ENCODE data around the gene NUDCD2. TPM values are rescaled to one million over a fixed set of nuclear protein-coding genes. Genes with fewer than 3 reads are reported as not detected.
A peak's percentile ranks its signal among the peaks of the same experiment; 100 is the strongest.

The NUDCD2 gene, protein sequence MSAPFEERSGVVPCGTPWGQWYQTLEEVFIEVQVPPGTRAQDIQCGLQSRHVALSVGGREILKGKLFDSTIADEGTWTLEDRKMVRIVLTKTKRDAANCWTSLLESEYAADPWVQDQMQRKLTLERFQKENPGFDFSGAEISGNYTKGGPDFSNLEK
- total RNA-seq (2012; rRNA removed) = 4.4 and 5.8 TPM in 2 replicates

DNA sequence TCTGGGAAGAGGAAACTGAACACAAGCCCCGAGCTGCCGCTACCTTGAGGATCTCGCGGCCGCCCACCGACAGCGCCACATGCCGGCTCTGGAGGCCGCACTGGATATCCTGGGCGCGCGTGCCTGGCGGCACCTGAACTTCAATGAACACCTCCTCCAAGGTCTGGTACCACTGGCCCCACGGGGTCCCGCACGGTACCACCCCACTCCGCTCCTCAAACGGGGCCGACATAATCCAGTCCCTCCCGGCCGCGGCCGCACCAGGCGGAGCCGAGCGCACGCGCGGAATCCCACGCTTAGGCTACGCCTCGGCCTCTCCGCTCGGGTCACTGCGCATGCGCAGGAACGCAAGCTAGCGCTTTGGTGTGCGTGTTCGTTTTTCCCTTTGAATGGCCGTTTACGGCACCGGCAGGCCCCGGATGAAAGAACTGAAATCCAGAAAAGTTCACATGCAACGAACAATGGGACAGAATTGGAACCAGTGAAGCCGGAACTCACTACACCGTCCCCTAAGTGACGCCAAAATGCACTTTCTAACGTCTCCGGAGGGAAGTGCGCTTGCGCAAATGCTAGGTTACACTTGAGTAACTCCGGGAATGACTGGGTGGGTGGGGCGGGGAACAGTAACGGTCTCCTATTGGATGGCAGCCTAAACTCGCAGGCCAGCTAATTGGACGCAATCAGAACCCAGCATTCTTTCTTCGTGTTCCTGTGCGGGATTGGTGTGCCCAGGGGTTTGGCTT lies at the start of gene NUDCD2:
Gene NUDCD2 (minus strand): TSS at position 284 of the 743 bp plus-strand sequence. CDS start 52 bp downstream, at position 232.
- peak within 1 kb of the TSS; percentile 85 for H3K9ac ChIP-seq (ENCODE audit: low read depth, low read length)
- H3K4me2 ChIP-seq (ENCODE audit: low read length) = peak within 1 kb of the TSS; percentile 90
- H3K4me1 ChIP-seq (ENCODE audit: control insufficient read depth, insufficient read depth, low read length) = peaks cover 26% of the 10 kb centered on the region
- H3K4me3 ChIP-seq (ENCODE audit: low read length) = peak within 1 kb of the TSS; percentile 79
- H3K27me3 ChIP-seq (ENCODE audit: control insufficient read depth, insufficient read depth, low read length) = no peaks in the 10 kb centered on the region
- H3K36me3 ChIP-seq (ENCODE audit: insufficient read depth, low read length) = peaks cover 4% of the 10 kb centered on the region
- H3K9me3 ChIP-seq (replicated peaks; ENCODE audit: low read length) = no peaks in the 10 kb centered on the region

- H3K36me3 ChIP-seq (ENCODE audit: insufficient read depth, low read length) = peaks cover 26% of the 10 kb centered on the region
- no peaks in the 10 kb centered on the region for H3K27me3 ChIP-seq (ENCODE audit: control insufficient read depth, insufficient read depth, low read length)
- peaks cover 36% of the 10 kb centered on the region for H3K4me1 ChIP-seq (ENCODE audit: control insufficient read depth, insufficient read depth, low read length)
- peak overlapping the region; percentile 88 for H3K4me2 ChIP-seq (ENCODE audit: low read length)
- H3K9ac ChIP-seq (ENCODE audit: low read depth, low read length) = peak overlapping the region; percentile 43
- no peaks in the 10 kb centered on the region for H3K9me3 ChIP-seq (replicated peaks; ENCODE audit: low read length)
- H3K4me3 ChIP-seq (ENCODE audit: low read length) = peak overlapping the region; percentile 59
These were observed 49.5 kb upstream of the NUDCD2 start for GRCh38 chr5:163509291-163509951.

DNA sequence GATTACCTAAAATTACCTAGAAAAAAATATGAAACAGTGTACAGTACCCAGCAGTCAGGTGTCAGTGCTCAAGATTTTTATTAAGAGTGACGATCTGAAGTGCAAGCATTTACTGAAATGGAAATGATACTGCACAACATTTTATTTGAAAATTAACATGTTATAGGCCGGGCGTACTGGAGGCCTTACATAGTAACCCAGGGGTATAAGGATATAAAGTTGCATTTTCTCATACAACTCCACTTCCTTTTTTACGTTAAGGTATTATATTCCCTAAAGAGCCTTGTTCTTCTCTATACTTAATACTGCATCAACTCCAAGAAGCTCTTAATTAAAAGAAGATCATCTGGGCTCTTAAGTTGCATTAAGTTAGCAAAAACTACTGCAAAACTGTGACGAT lies 48.9 kb upstream of the NUDCD2 start:
- peak overlapping the region; percentile 59 for H3K4me3 ChIP-seq (ENCODE audit: low read length)
- H3K4me1 ChIP-seq (ENCODE audit: control insufficient read depth, insufficient read depth, low read length) = peaks cover 37% of the 10 kb centered on the region
- H3K9ac ChIP-seq (ENCODE audit: low read depth, low read length) = peak overlapping the region; percentile 43
- peaks cover 20% of the 10 kb centered on the region for H3K36me3 ChIP-seq (ENCODE audit: insufficient read depth, low read length)
- H3K4me2 ChIP-seq (ENCODE audit: low read length) = peak overlapping the region; percentile 88
- no peaks in the 10 kb centered on the region for H3K27me3 ChIP-seq (ENCODE audit: control insufficient read depth, insufficient read depth, low read length)
- no peaks in the 10 kb centered on the region for H3K9me3 ChIP-seq (replicated peaks; ENCODE audit: low read length)

DNA sequence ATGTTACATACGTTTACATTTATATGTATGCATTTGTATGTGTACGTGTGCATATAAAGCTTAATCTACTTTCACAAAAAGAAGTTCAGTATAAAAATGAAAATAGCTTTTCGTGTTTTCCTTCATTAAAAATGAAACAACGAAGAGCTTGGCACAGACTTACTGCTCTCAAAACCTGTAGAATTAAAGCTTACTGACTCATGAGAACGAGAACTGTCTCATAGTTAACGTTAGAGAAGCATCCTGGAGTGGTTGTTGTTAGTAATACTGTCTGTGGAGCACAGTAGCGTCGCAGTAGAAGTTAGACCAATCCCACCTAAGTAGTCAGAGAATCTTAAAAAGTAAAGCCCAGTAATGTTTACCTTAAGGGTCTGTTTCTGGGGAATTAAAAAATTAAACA lies 46.8 kb upstream of the NUDCD2 start:
- Histone ChIP-seq H3K36me3 (ENCODE audit: insufficient read depth, low read length) (no peaks in the 10 kb centered on the region), H3K9me3 (replicated peaks; ENCODE audit: low read length) (no peaks in the 10 kb centered on the region), H3K9ac (ENCODE audit: low read depth, low read length) (peak overlapping the region; percentile 92), H3K4me1 (ENCODE audit: control insufficient read depth, insufficient read depth, low read length) (peaks cover 41% of the 10 kb centered on the region), H3K4me2 (ENCODE audit: low read length) (peak overlapping the region; percentile 88), H3K4me3 (ENCODE audit: low read length) (peak overlapping the region; percentile 88), H3K27me3 (ENCODE audit: control insufficient read depth, insufficient read depth, low read length) (no peaks in the 10 kb centered on the region)

DNA sequence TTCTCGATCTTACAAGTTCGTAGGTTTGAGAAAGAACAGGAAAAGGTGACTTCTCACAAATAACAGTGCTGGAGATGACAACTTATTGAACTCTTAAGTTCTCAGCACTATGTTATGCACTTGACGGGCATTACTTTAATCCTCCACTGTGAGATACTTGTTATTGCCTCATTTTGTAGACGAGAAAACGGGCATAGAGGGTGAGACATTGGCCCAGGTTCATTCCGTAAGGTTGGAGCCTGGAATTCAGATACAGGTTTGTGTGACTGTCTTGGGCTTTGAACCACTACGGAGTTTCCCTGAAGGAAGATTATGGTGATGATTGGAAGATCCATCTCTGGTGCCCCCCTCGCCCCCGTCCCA lies 46.2 kb upstream of the NUDCD2 start:
- Histone ChIP-seq H3K4me2 (ENCODE audit: low read length) (peak overlapping the region; percentile 88), H3K4me3 (ENCODE audit: low read length) (peak overlapping the region; percentile 88), H3K4me1 (ENCODE audit: control insufficient read depth, insufficient read depth, low read length) (peaks cover 41% of the 10 kb centered on the region), H3K9me3 (replicated peaks; ENCODE audit: low read length) (no peaks in the 10 kb centered on the region), H3K36me3 (ENCODE audit: insufficient read depth, low read length) (no peaks in the 10 kb centered on the region), H3K27me3 (ENCODE audit: control insufficient read depth, insufficient read depth, low read length) (no peaks in the 10 kb centered on the region), H3K9ac (ENCODE audit: low read depth, low read length) (peak overlapping the region; percentile 92)

GRCh38 chr5:163505368-163506094 lies 45.6 kb upstream of the NUDCD2 start, which contains the start of gene MAT2B:
MAT2B (plus strand) TSS chr5:163505619; CDS start chr5:163505687, 68 bp downstream.
- H3K4me2 ChIP-seq (ENCODE audit: low read length) = peak within 1 kb of the TSS; percentile 88
- H3K4me3 ChIP-seq (ENCODE audit: low read length) = peak within 1 kb of the TSS; percentile 88
- peaks cover 41% of the 10 kb centered on the region for H3K4me1 ChIP-seq (ENCODE audit: control insufficient read depth, insufficient read depth, low read length)
- H3K36me3 ChIP-seq (ENCODE audit: insufficient read depth, low read length) = no peaks in the 10 kb centered on the region
- H3K27me3 ChIP-seq (ENCODE audit: control insufficient read depth, insufficient read depth, low read length) = no peaks in the 10 kb centered on the region
- H3K9me3 ChIP-seq (replicated peaks; ENCODE audit: low read length) = no peaks in the 10 kb centered on the region
- H3K9ac ChIP-seq (ENCODE audit: low read depth, low read length) = peak within 1 kb of the TSS; percentile 92

DNA sequence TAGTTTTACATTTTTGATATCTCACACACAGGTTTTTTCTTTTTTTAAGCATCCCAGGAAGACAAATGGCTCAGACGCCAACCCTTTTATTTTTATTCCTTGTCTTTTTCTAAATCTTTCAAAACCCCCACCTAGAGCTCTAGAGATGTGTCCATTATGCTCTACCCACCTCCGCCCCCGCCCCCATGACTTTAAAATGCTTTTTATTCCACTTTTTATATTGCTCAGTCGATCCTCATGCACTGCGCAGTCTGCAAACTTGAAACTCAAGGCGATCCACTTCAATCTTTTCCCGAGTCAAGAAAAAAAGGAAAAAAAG lies 45.1 kb upstream of the NUDCD2 start:
- no peaks in the 10 kb centered on the region for H3K27me3 ChIP-seq (ENCODE audit: control insufficient read depth, insufficient read depth, low read length)
- peak overlapping the region; percentile 88 for H3K4me2 ChIP-seq (ENCODE audit: low read length)
- H3K36me3 ChIP-seq (ENCODE audit: insufficient read depth, low read length) = no peaks in the 10 kb centered on the region
- peak overlapping the region; percentile 88 for H3K4me3 ChIP-seq (ENCODE audit: low read length)
- no peaks in the 10 kb centered on the region for H3K9me3 ChIP-seq (replicated peaks; ENCODE audit: low read length)
- peak overlapping the region; percentile 92 for H3K9ac ChIP-seq (ENCODE audit: low read depth, low read length)
- H3K4me1 ChIP-seq (ENCODE audit: control insufficient read depth, insufficient read depth, low read length) = peaks cover 39% of the 10 kb centered on the region

DNA sequence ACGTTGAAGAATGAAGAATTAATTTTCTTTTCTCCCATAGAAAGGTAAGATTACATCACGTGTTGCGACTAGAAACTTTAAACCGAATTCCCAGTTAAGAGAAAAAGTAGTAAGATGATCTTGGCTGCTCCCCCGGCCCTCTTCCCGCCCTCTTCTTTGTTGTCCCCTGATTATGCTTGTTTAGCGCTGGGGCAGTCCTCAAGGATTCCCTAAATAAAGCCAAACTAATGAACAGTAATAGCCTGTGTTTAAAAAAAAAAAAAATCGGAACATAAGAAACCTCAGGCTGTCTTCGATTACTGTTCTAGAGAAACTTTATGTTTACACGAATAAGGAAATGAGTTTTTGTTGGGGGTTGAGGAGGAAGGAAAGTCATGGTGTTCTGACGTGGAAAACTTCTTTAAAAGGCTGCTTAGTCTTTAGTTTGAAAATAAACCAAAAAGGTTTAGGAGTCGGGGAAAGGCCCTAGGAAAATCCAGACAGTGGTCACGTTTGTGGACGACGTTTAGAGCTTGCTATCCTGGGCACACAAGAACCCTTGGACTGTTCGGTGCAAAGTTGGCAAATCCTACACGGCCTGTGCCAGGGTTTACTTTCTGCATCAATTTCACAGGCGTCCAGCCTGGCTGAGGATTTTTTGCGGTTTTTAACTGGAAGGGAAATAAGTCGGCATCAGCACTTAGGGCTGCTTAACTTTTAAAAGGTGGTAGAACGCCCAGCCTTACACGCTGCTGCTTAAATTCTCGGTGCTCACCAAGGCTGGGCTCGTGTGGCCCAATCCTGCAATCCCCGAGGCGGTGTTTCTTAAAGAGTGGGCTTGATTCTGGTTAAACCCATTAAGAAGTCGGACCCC lies 44.4 kb upstream of the NUDCD2 start:
- peak overlapping the region; percentile 92 for H3K9ac ChIP-seq (ENCODE audit: low read depth, low read length)
- peaks cover 33% of the 10 kb centered on the region for H3K4me1 ChIP-seq (ENCODE audit: control insufficient read depth, insufficient read depth, low read length)
- H3K4me2 ChIP-seq (ENCODE audit: low read length) = peak overlapping the region; percentile 88

GRCh38 chr5:163503106-163504078 lies 43.5 kb upstream of the NUDCD2 start:
- Histone ChIP-seq H3K4me2 (ENCODE audit: low read length) (peak overlapping the region; percentile 88), H3K9ac (ENCODE audit: low read depth, low read length) (peak overlapping the region; percentile 92), H3K36me3 (ENCODE audit: insufficient read depth, low read length) (no peaks in the 10 kb centered on the region), H3K9me3 (replicated peaks; ENCODE audit: low read length) (no peaks in the 10 kb centered on the region), H3K4me3 (ENCODE audit: low read length) (peak overlapping the region; percentile 88), H3K4me1 (ENCODE audit: control insufficient read depth, insufficient read depth, low read length) (peaks cover 24% of the 10 kb centered on the region), H3K27me3 (ENCODE audit: control insufficient read depth, insufficient read depth, low read length) (no peaks in the 10 kb centered on the region)

More for the DNA sequence above, 44.4 kb upstream of the NUDCD2 start:
- H3K9me3 ChIP-seq (replicated peaks; ENCODE audit: low read length) = no peaks in the 10 kb centered on the region
- no peaks in the 10 kb centered on the region for H3K27me3 ChIP-seq (ENCODE audit: control insufficient read depth, insufficient read depth, low read length)
- no peaks in the 10 kb centered on the region for H3K36me3 ChIP-seq (ENCODE audit: insufficient read depth, low read length)
- H3K4me3 ChIP-seq (ENCODE audit: low read length) = peak overlapping the region; percentile 88

- Histone ChIP-seq H3K36me3 (ENCODE audit: insufficient read depth, low read length) (no peaks in the 10 kb centered on the region), H3K9me3 (replicated peaks; ENCODE audit: low read length) (no peaks in the 10 kb centered on the region), H3K4me3 (ENCODE audit: low read length) (peak overlapping the region; percentile 88), H3K9ac (ENCODE audit: low read depth, low read length) (peak overlapping the region; percentile 92), H3K4me1 (ENCODE audit: control insufficient read depth, insufficient read depth, low read length) (peaks cover 16% of the 10 kb centered on the region), H3K4me2 (ENCODE audit: low read length) (peak overlapping the region; percentile 88), H3K27me3 (ENCODE audit: control insufficient read depth, insufficient read depth, low read length) (no peaks in the 10 kb centered on the region)
These were observed 42.6 kb upstream of the NUDCD2 start for GRCh38 chr5:163502521-163502920.
